Cardiac muscle cell (in vitro differentiated cells and primary cell): ENCODE results near the gene PIP4K2A. TPM values are rescaled to one million over a fixed set of nuclear protein-coding genes. Genes with fewer than 3 reads are reported as not detected.

Experiments used
- DNase-seq, 2 donors: peaks; one replicate each; pipeline versions ENCODE4 v3.0.0 to v3.0.0-alpha.2; 2010 to 2017; ENCODE audit warnings: low read depth in 1 of 2, low spot score in 1 of 2
- H3K27ac ChIP-seq: fragments of 200-600 bp; sonication (generic); 2 replicates; pipeline ENCODE4 v1.5.1; 2016
- H3K27me3 ChIP-seq: fragments of 200-600 bp; sonication (generic); 2 replicates; pipeline ENCODE4 v1.6.0; 2016; ENCODE audit warnings: control low read depth
- H3K36me3 ChIP-seq: fragments of 200-600 bp; sonication (generic); 2 replicates; pipeline ENCODE4 v1.5.1; 2016; ENCODE audit warnings: control low read depth
- H3K4me1 ChIP-seq: fragments of 200-600 bp; sonication (generic); 2 replicates; pipeline ENCODE4 v1.8.1; 2017; ENCODE audit warnings: low read depth, mild to moderate bottlenecking, mixed run types
- H3K4me3 ChIP-seq: fragments of 200-600 bp; sonication (generic); 2 replicates; pipeline ENCODE4 v1.5.1; 2016; ENCODE audit warnings: mild to moderate bottlenecking
- H3K9me3 ChIP-seq: fragments of 200-600 bp; sonication (generic); 2 replicates; pipeline ENCODE4 v1.5.1; 2017; ENCODE audit warnings: low read depth, mild to moderate bottlenecking, control low read depth
- CTCF ChIP-seq: IDR thresholded peaks from 2 replicates; pipeline ENCODE4 v1.5.1; 2012; ENCODE audit warnings: low read depth, mild to moderate bottlenecking, low read length
- polyA plus RNA-seq: library from polyadenylated mRNA; unstranded; fragments of >200 nt; fragmentation: Nextera tagmentation; extraction: Ambion mirVana; gene quantifications from 2 replicates; pipeline ENCODE4 v1.2.1, GENCODE V29; 2016
- total RNA-seq: library from RNA; depleted of rRNA; stranded (reverse); fragments of >200 nt; gene quantifications from 2 replicates; pipeline ENCODE4 v1.2.3, GENCODE V29; 2016

The PIP4K2A gene
- total and polyA plus RNA-seq, 2 experiments from 2014 or later = 12.1 to 23.9 TPM

GRCh38 chr10:22704942-22705341, 9.4 kb downstream of the PIP4K2A start:
- H3K4me1 ChIP-seq = no peaks in the 10 kb centered on the region
- no peaks in the 10 kb centered on the region for H3K27me3 ChIP-seq
- no peaks in the 10 kb centered on the region for H3K9me3 ChIP-seq
- TF ChIP-seq CTCF = no peak
- no peak for DNase-seq
- no peak overlapping the region for H3K27ac ChIP-seq
- no peaks in the 10 kb centered on the region for H3K36me3 ChIP-seq
- H3K4me3 ChIP-seq = no peak overlapping the region

- Histone ChIP-seq H3K4me3 (no peak overlapping the region), H3K4me1 (no peaks in the 10 kb centered on the region), H3K9me3 (no peaks in the 10 kb centered on the region), H3K27me3 (no peaks in the 10 kb centered on the region), H3K27ac (no peak overlapping the region), H3K36me3 (no peaks in the 10 kb centered on the region)
- no peak for TF ChIP-seq CTCF
- DNase-seq = no peak
These were observed 9.9 kb downstream of the PIP4K2A start for GRCh38 chr10:22704471-22704911.

- no peaks in the 10 kb centered on the region for H3K27me3 ChIP-seq
- H3K4me1 ChIP-seq = no peaks in the 10 kb centered on the region
- H3K9me3 ChIP-seq = no peaks in the 10 kb centered on the region
- H3K27ac ChIP-seq = no peak overlapping the region
- no peaks in the 10 kb centered on the region for H3K36me3 ChIP-seq
- peak in 1 of 2 donors; percentile 80 for DNase-seq
- H3K4me3 ChIP-seq = no peak overlapping the region
- TF ChIP-seq CTCF = no peak
These were observed 12.0 kb downstream of the PIP4K2A start for GRCh38 chr10:22702348-22702747.

GRCh38 chr10:22701132-22701826, 13.1 kb downstream of the PIP4K2A start:
- no peak for DNase-seq
- H3K36me3 ChIP-seq = no peaks in the 10 kb centered on the region
- H3K27me3 ChIP-seq = no peaks in the 10 kb centered on the region
- no peaks in the 10 kb centered on the region for H3K9me3 ChIP-seq
- no peak overlapping the region for H3K4me3 ChIP-seq
- H3K27ac ChIP-seq = no peak overlapping the region
- TF ChIP-seq CTCF = no peak
- H3K4me1 ChIP-seq = no peaks in the 10 kb centered on the region

GRCh38 chr10:22700489-22700888, 13.9 kb downstream of the PIP4K2A start:
- Histone ChIP-seq H3K27ac (no peak overlapping the region), H3K36me3 (no peaks in the 10 kb centered on the region), H3K4me1 (no peaks in the 10 kb centered on the region), H3K4me3 (no peak overlapping the region), H3K9me3 (no peaks in the 10 kb centered on the region), H3K27me3 (no peaks in the 10 kb centered on the region)
- DNase-seq = no peak
- no peak for TF ChIP-seq CTCF
